ENCODE data around the gene ATP2B2. TPM values are rescaled to one million over a fixed set of nuclear protein-coding genes. Genes with fewer than 3 reads are reported as not detected.

ATP2B2 gene
- total RNA-seq, 4 donors from 2014 or later, result 0.86 to 2.2 (median 1.0) TPM; not detected in 1

GRCh38 chr3:10411598-10412332, 93.6 kb downstream of the ATP2B2 start:
- Histone ChIP-seq H3K4me1 (no peaks in the 10 kb centered on the region), H3K9me3 (no peaks in the 10 kb centered on the region), H3K4me3 (no peak overlapping the region), H3K27me3 (no peaks in the 10 kb centered on the region), H3K36me3 (no peaks in the 10 kb centered on the region), H3K27ac (no peak overlapping the region)
- WGBS, result 89% methylated on average over 6 of the region's 9 CpGs
- DNase-seq (ENCODE audit: low spot score in 2 of 2), result no peak
- TF ChIP-seq POLR2AphosphoS5 (IDR thresholded peaks at IDR 0.05) (no peak), EP300 (IDR thresholded peaks at IDR 0.05) (no peak), CTCF (IDR thresholded peaks at IDR 0.05) (no peak), POLR2A (IDR thresholded peaks at IDR 0.05) (no peak)

GRCh38 chr3:10410383-10411002, 94.9 kb downstream of the ATP2B2 start:
- H3K36me3 ChIP-seq, result no peaks in the 10 kb centered on the region
- H3K4me1 ChIP-seq, result no peaks in the 10 kb centered on the region
- H3K9me3 ChIP-seq, result no peaks in the 10 kb centered on the region
- no peak overlapping the region for H3K27ac ChIP-seq
- no peak for TF ChIP-seq CTCF (IDR thresholded peaks at IDR 0.05)
- TF ChIP-seq POLR2A (IDR thresholded peaks at IDR 0.05), result no peak
- 79% methylated on average over 18 of the region's 21 CpGs for WGBS
- DNase-seq (ENCODE audit: low spot score in 2 of 2), result no peak
- H3K4me3 ChIP-seq, result no peak overlapping the region
- H3K27me3 ChIP-seq, result no peaks in the 10 kb centered on the region

GRCh38 chr3:10408680-10409079, 96.7 kb downstream of the ATP2B2 start:
- H3K36me3 ChIP-seq, result no peaks in the 10 kb centered on the region
- H3K4me1 ChIP-seq, result no peaks in the 10 kb centered on the region
- TF ChIP-seq POLR2A (IDR thresholded peaks at IDR 0.05) (no peak), POLR2AphosphoS5 (IDR thresholded peaks at IDR 0.05) (no peak), CTCF (IDR thresholded peaks at IDR 0.05) (no peak), EP300 (IDR thresholded peaks at IDR 0.05) (no peak)
- 92% methylated on average over 8 of the region's 8 CpGs for WGBS
- DNase-seq (ENCODE audit: low spot score in 2 of 2), result no peak
- no peaks in the 10 kb centered on the region for H3K9me3 ChIP-seq
- no peak overlapping the region for H3K27ac ChIP-seq
- no peak overlapping the region for H3K4me3 ChIP-seq
- H3K27me3 ChIP-seq, result no peaks in the 10 kb centered on the region

GRCh38 chr3:10407361-10407760, 98.0 kb downstream of the ATP2B2 start:
- no peaks in the 10 kb centered on the region for H3K9me3 ChIP-seq
- no peak overlapping the region for H3K4me3 ChIP-seq
- TF ChIP-seq POLR2A (IDR thresholded peaks at IDR 0.05) (no peak), POLR2AphosphoS5 (IDR thresholded peaks at IDR 0.05) (no peak), EP300 (IDR thresholded peaks at IDR 0.05) (no peak), CTCF (IDR thresholded peaks at IDR 0.05) (no peak)
- no peaks in the 10 kb centered on the region for H3K4me1 ChIP-seq
- H3K27me3 ChIP-seq, result no peaks in the 10 kb centered on the region
- no peak for DNase-seq (ENCODE audit: low spot score in 2 of 2)
- WGBS, result 73% methylated on average over 8 of the region's 8 CpGs
- H3K36me3 ChIP-seq, result no peaks in the 10 kb centered on the region
- no peak overlapping the region for H3K27ac ChIP-seq

GRCh38 chr3:10406414-10406813, 99.0 kb downstream of the ATP2B2 start:
- H3K36me3 ChIP-seq, result no peaks in the 10 kb centered on the region
- no peaks in the 10 kb centered on the region for H3K27me3 ChIP-seq
- no peak overlapping the region for H3K27ac ChIP-seq
- DNase-seq (ENCODE audit: low spot score in 2 of 2), result no peak
- no peaks in the 10 kb centered on the region for H3K9me3 ChIP-seq
- no peaks in the 10 kb centered on the region for H3K4me1 ChIP-seq
- no peak for TF ChIP-seq CTCF (IDR thresholded peaks at IDR 0.05)
- TF ChIP-seq EP300 (IDR thresholded peaks at IDR 0.05), result no peak
- TF ChIP-seq POLR2A (IDR thresholded peaks at IDR 0.05), result no peak
- TF ChIP-seq POLR2AphosphoS5 (IDR thresholded peaks at IDR 0.05), result no peak
- H3K4me3 ChIP-seq, result no peak overlapping the region
- 69% methylated on average over 5 of the region's 6 CpGs for WGBS
